Measurements from ENCODE around the gene TMEM121.

Gene TMEM121

GRCh38 chr14:105487449-105487985, 38.9 kb upstream of the TMEM121 start:
- no peak for DNase-seq

- DNase-seq: no peak
Observed at GRCh38 chr14:105487986-105488777, 38.2 kb upstream of the TMEM121 start.

- DNase-seq: no peak
Observed at GRCh38 chr14:105488781-105489541, 37.4 kb upstream of the TMEM121 start.

- peak; percentile 96 for DNase-seq
Observed at GRCh38 chr14:105489542-105490266, 36.7 kb upstream of the TMEM121 start.

GRCh38 chr14:105490267-105490571, 36.2 kb upstream of the TMEM121 start:
- no peak for DNase-seq

- DNase-seq: peak; percentile 100
Observed at GRCh38 chr14:105490572-105491365, 35.6 kb upstream of the TMEM121 start, which contains the start of gene TEDC1. TSS of gene TEDC1 (plus strand) at chr14:105491246. CDS start at chr14:105491376, 130 bp downstream.

- peak; percentile 68 for DNase-seq
Observed at GRCh38 chr14:105491366-105491973, 34.9 kb upstream of the TMEM121 start.

- DNase-seq: no peak
Observed at GRCh38 chr14:105492031-105492970, 34.1 kb upstream of the TMEM121 start.

- no peak for DNase-seq
Observed at GRCh38 chr14:105492971-105493871, 33.2 kb upstream of the TMEM121 start.

- no peak for DNase-seq
Observed at GRCh38 chr14:105493921-105494605, 32.3 kb upstream of the TMEM121 start.

GRCh38 chr14:105494606-105494929, 31.8 kb upstream of the TMEM121 start:
- no peak for DNase-seq

- DNase-seq: no peak
Observed at GRCh38 chr14:105495101-105495989, 31.0 kb upstream of the TMEM121 start.

- no peak for DNase-seq
Observed at GRCh38 chr14:105495990-105496830, 30.2 kb upstream of the TMEM121 start.

- DNase-seq: no peak
Observed at GRCh38 chr14:105496831-105497591, 29.4 kb upstream of the TMEM121 start.

GRCh38 chr14:105497671-105498429, 28.5 kb upstream of the TMEM121 start:
- DNase-seq: no peak

All from NCI-H1694 (cell line).